Left ventricle myocardium inferior (tissue), 1 donor: ENCODE data around the gene RGS9. TPM values are rescaled to one million over a fixed set of nuclear protein-coding genes. Genes with fewer than 3 reads are reported as not detected.
"Not testable (repeated sequence)": the region's sequence is repeated elsewhere in the genome, so short reads cannot be mapped to it uniquely, and the experiment has no call there.

Experiments
- DNase-seq: peaks from one replicate; pipeline ENCODE4 v3.0.0-alpha.2; 2020
- H3K27ac ChIP-seq: fragments of 200-600 bp; replicated peaks from 2 replicates; pipeline ENCODE4 v1.8.0; 2021
- H3K27me3 ChIP-seq: fragments of 200-600 bp; 2 replicates; pipeline ENCODE4 v1.8.0; 2021; ENCODE audit warnings: low read depth
- H3K36me3 ChIP-seq: fragments of 200-600 bp; 2 replicates; pipeline ENCODE4 v1.8.0; 2021
- H3K4me1 ChIP-seq: fragments of 200-600 bp; 2 replicates; pipeline ENCODE4 v1.8.0; 2021
- H3K4me3 ChIP-seq: fragments of 200-600 bp; 2 replicates; pipeline ENCODE4 v1.8.0; 2021; ENCODE audit warnings: mild to moderate bottlenecking, moderate library complexity
- H3K9me3 ChIP-seq: fragments of 200-600 bp; replicated peaks from 2 replicates; pipeline ENCODE4 v1.8.0; 2021
- intact Hi-C: fragments of 100-400 bp; cut with micrococcal nuclease; formaldehyde crosslinking; loops from one replicate; pipeline ENCODE4 v1.11.0; 2022
- total RNA-seq: library from RNA; stranded (reverse); fragmentation: NEBNext Ultra II Directional; extraction: Animal tissue kit (Norgen Biotek cat#: 25700); gene quantifications from one replicate; pipeline ENCODE4 v1.2.1, GENCODE V29; 2021
- TF ChIP-seq, protein P1 (sequence below): fragments of 200-600 bp; IDR thresholded peaks from 2 replicates; pipeline ENCODE4 v1.8.0; 2021; ENCODE audit warnings: antibody characterized with exemption, mild to moderate bottlenecking, borderline replicate concordance
- donor health status: DM: no; HTN: yes; CAD: no; lungs with severe emphysema.

Gene RGS9
- total RNA-seq, 1 donor from 2014 or later: 1.6 TPM

DNA sequence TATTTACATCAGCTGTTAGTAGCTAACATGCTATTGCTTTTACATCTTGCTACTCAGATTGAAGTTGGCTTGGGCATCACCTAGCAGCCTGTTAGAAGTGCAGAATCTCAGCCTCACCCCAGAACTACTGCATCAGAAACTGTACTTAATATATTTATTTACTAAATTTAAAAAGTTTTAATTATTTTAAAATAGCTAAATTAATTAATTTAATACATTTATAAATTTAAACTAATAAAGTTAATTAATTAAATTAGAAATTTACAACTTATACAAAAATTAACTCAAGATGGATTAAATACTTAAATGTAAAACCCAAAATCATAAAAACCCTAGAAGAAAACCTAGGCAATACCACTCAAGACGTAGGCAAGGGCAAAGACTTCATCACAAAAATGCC, 41.7 kb upstream of the RGS9 start:
- no peak for DNase-seq
- no peak overlapping the region for H3K4me3 ChIP-seq
- peaks cover 7% of the 10 kb centered on the region for H3K4me1 ChIP-seq
- no peaks in the 10 kb centered on the region for H3K36me3 ChIP-seq
- intact Hi-C loops: no loop called here
- H3K27ac ChIP-seq: no peak overlapping the region
- no peaks in the 10 kb centered on the region for H3K27me3 ChIP-seq
- H3K9me3 ChIP-seq: no peaks in the 10 kb centered on the region
- TF ChIP-seq, protein P1, sequence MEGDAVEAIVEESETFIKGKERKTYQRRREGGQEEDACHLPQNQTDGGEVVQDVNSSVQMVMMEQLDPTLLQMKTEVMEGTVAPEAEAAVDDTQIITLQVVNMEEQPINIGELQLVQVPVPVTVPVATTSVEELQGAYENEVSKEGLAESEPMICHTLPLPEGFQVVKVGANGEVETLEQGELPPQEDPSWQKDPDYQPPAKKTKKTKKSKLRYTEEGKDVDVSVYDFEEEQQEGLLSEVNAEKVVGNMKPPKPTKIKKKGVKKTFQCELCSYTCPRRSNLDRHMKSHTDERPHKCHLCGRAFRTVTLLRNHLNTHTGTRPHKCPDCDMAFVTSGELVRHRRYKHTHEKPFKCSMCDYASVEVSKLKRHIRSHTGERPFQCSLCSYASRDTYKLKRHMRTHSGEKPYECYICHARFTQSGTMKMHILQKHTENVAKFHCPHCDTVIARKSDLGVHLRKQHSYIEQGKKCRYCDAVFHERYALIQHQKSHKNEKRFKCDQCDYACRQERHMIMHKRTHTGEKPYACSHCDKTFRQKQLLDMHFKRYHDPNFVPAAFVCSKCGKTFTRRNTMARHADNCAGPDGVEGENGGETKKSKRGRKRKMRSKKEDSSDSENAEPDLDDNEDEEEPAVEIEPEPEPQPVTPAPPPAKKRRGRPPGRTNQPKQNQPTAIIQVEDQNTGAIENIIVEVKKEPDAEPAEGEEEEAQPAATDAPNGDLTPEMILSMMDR: no peak

- intact Hi-C loops, H3K9me3 ChIP-seq, H3K27ac ChIP-seq, DNase-seq, H3K4me3 ChIP-seq, H3K36me3 ChIP-seq, H3K27me3 ChIP-seq: not testable (repeated sequence)
- H3K4me1 ChIP-seq: peaks cover 14% of the 10 kb centered on the region
These were observed 40.8 kb upstream of the RGS9 start for GRCh38 chr17:65096382-65096781.

GRCh38 chr17:65097110-65097509, 40.1 kb upstream of the RGS9 start:
- H3K27me3 ChIP-seq: no peaks in the 10 kb centered on the region
- no peak for DNase-seq
- no peak overlapping the region for H3K27ac ChIP-seq
- intact Hi-C loops: no loop called here
- TF ChIP-seq, protein P1: no peak
- peaks cover 14% of the 10 kb centered on the region for H3K4me1 ChIP-seq
- no peaks in the 10 kb centered on the region for H3K9me3 ChIP-seq
- H3K4me3 ChIP-seq: no peak overlapping the region
- H3K36me3 ChIP-seq: no peaks in the 10 kb centered on the region

DNA sequence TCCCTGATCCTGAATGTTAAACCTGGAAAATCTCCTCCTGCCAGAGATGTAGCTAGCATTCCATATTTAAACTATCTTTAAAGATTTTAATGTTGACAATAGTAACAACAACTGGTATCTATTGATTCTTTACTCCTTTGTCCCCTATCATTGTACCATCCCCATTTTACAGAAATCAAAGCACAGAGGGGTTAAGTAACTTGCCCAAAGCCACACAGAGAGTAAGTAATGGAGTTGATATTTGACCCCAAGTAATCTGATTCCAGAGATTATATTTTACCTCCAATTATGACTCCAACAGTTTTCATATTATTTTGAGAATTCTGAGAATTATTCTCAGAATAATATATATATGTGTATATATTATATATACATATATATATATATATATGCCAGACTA, 37.7 kb upstream of the RGS9 start:
- intact Hi-C loops: no loop called here
- no peak overlapping the region for H3K27ac ChIP-seq
- no peak overlapping the region for H3K4me3 ChIP-seq
- peaks cover 14% of the 10 kb centered on the region for H3K4me1 ChIP-seq
- TF ChIP-seq, protein P1: no peak
- no peaks in the 10 kb centered on the region for H3K9me3 ChIP-seq
- no peaks in the 10 kb centered on the region for H3K36me3 ChIP-seq
- no peaks in the 10 kb centered on the region for H3K27me3 ChIP-seq
- DNase-seq: no peak

DNA sequence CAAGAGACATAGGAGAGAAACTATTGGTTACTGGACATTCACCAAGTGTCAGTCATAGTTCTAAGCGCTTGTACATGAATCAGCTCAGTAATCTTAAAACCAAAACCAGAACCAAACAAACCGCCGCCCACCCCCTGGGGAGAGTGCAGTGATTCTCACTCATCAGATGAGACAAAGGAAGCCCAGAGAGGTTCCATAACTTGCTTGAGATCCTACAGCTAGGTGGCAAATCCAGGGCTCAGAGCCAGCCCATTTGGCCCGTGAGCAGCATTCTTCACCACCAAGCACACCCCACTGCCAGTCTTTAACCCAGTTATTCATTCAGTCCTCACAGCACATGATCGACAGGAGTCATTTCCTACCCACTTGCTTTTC, 37.2 kb upstream of the RGS9 start:
- Histone ChIP-seq H3K27me3 (no peaks in the 10 kb centered on the region), H3K27ac (peak overlapping the region; percentile 70), H3K4me3 (peak overlapping the region; percentile 70), H3K9me3 (no peaks in the 10 kb centered on the region), H3K36me3 (no peaks in the 10 kb centered on the region), H3K4me1 (peaks cover 14% of the 10 kb centered on the region)
- DNase-seq: peak; percentile 48
- TF ChIP-seq, protein P1: no peak
- intact Hi-C loops: loop anchor here (10.0 kb wide), 1 partner anchor 125 kb away; no protein-coding TSS in a partner anchor

GRCh38 chr17:65100316-65101140, 36.6 kb upstream of the RGS9 start:
- peak overlapping the region; percentile 70 for H3K4me3 ChIP-seq
- H3K4me1 ChIP-seq: peaks cover 17% of the 10 kb centered on the region
- H3K27me3 ChIP-seq: no peaks in the 10 kb centered on the region
- intact Hi-C loops: loop anchor here (10.0 kb wide), 1 partner anchor 126 kb away; no protein-coding TSS in a partner anchor
- H3K9me3 ChIP-seq: no peaks in the 10 kb centered on the region
- peak; percentile 87 for DNase-seq
- peak overlapping the region; percentile 70 for H3K27ac ChIP-seq
- TF ChIP-seq, protein P1: peak; percentile 83
- H3K36me3 ChIP-seq: no peaks in the 10 kb centered on the region
